GM15510 (cell line): ENCODE measurements around the gene IZUMO4.

Experiments
- POLR2A ChIP-seq: IDR thresholded peaks from 3 replicates; pipeline ENCODE4 v1.6.1; 2011; ENCODE audit warnings: borderline replicate concordance; ENCODE audit not compliant: insufficient read length; ENCODE audit errors: extremely low read depth

The IZUMO4 gene

DNA sequence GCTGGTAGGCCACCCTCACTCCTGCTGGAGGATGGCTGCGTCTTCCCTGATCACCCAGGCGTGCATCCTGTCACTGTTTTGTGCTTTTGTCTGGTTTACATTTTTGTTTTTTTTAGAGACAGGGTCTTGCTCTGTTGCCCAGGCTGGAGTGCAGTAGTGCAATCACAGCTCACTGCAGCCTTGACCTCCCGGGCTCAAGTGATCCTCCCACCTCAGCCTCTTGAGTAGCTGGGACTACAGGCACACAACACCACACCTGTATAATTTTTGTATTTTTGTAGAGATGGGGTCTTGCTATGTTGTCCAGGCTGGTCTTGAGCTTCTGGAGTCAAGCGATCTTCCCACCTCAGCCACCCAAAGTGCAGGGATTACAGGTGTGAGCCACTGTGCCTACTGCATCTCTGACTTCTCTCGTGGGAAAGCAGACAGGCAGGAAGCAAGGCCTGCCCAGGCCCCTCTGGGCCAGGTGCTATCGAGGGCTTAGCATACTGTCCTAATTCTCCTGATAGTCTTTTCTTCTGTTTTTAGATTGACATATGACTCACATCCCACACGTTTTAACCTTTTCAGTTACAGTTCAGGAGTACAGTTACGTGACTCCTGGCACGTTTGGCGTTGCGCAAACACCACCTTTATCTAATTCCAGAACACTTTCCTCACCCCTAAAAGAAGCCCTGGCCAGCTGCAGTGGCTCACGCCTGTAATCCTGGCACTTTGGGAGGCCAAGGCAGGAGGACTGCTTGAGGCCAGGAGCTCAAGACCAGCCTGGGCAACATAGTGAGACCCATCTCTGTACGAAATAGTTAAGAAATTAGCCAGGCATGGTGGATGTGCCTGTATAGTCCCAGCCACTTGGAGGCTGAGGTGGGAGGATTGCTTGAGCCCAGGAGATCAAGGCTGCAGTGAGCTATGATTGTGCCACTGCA is 9.8 kb upstream of the IZUMO4 start:
- peak; percentile 26 for TF ChIP-seq POLR2A

DNA sequence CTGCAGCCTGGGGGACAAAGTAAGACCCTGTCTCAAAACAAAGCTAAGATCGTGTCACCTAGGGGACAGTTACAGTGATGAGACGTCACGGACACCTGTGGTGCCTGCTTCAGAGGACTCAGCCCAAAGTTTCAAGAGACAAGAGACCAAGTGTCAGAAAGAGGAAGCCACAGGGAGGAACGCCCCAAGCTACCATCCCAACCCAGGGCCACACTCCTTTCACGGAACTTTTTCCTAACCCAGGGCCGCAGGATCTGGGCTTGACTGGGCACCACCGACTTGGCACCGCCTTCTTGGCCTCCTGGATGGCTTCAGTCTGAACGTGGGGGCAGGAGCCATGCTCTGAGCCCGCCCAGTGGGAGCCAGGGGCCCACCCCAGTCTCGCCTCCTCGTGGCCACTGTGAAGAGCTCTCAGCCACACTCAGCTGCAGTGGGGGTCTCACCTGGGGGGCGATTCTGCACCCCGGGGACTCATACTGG is 9.1 kb upstream of the IZUMO4 start:
- TF ChIP-seq POLR2A = peak; percentile 43

DNA sequence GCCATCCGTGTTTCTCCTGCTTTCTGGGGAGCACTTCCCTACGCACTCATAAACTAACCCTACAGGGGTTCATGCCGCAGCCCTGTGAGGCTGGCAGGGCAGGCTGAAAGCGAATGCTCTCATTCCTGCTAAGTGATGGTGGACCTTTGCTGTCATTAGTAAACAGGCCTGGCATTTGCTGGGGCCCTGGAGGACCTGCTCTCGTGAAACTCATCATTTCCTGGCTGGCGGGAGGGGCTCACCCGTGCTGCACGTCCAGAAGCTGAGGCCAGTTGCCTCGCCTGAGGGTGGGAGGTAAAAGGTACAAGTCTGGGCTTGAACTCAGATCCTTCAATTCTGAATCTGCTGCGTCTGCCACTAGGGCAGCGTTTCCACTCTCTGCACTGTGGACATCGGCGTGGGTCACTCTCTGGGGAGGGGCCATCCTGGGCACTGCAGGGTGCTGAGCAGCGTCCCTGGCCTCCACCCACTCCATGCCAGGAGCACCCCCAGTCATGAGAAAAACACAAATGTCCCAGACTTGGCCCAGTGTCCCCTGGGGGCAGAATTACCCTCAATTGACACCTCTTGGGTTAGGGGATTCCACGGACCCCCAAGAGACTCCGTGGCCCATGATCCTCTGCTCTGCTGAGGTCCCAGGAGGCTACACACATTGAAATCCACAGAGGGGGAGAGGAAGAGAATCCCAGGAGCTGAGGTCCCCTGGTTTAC is 7.6 kb upstream of the IZUMO4 start:
- peak; percentile 42 for TF ChIP-seq POLR2A

DNA sequence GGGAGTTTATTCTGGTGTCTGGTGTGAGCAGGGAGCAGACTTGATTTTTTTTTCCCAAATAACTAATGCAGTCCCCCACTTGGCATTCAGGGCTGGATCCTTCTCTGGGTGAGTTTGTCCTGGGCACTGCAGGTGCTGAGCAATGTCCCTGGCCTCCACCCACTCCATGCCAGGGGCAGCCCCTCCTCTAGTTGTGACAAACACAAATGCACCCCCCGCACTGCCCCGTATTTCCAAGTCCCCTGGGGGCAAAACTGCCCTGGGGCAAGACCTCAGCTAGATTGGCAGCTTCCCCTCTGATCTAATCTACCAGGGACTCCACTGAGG is 7.0 kb upstream of the IZUMO4 start:
- peak; percentile 3 for TF ChIP-seq POLR2A

DNA sequence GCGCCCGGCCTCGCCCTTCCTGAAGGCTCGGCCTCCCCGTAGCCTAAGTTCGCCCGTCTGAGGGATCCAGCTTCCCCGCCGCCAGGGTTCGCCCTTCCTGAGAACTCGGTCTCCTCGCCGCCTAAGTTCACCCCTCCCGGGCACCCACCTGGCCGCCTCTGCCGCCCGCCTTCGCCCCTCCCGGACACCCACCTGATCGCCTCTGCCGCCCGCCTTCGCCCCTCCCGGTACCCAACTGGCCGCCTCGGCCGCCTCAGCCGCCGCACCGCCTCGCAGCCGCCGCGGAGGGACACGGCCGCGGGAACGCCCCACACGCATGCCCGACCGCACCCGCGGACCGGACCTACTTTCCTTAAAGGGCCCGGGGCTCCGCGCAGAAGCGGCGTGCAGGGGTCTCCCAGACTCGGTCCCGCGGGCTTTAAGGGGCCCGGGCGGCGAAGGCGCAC is 658 bp upstream of the IZUMO4 start, which contains the start of gene MOB3A:
TSS of gene MOB3A (minus strand) at position 293 of the 446 bp plus-strand sequence. CDS start 17,766 bp downstream, outside the sequence.
- TF ChIP-seq POLR2A = peak; percentile 73

DNA sequence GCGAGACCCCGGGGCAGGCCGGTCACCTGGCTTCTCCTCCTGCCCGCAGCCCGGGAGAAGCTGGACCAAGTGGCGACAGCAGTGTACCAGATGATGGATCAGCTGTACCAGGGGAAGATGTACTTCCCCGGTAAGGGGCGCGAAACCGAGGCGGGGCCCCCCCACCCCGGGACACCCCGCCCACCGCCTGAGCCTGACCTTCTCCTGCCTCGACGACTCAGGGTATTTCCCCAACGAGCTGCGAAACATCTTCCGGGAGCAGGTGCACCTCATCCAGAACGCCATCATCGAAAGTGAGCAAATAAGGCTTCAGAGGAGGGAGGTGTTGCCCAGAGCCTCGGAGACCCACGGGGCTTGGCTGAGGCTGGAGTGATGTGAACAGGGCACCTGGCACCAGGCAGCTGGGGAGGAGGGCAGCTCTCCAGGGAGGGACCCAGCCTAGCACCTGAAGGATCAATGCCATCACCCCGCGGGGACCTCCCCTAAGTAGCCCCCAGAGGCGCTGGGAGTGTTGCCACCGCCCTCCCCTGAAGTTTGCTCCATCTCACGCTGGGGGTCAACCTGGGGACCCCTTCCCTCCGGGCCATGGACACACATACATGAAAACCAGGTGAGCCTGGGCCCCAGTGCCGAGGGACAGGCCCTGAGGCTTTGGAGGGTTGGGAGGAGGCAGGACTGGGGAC is 629 bp downstream of the IZUMO4 start:
- TF ChIP-seq POLR2A = no peak

DNA sequence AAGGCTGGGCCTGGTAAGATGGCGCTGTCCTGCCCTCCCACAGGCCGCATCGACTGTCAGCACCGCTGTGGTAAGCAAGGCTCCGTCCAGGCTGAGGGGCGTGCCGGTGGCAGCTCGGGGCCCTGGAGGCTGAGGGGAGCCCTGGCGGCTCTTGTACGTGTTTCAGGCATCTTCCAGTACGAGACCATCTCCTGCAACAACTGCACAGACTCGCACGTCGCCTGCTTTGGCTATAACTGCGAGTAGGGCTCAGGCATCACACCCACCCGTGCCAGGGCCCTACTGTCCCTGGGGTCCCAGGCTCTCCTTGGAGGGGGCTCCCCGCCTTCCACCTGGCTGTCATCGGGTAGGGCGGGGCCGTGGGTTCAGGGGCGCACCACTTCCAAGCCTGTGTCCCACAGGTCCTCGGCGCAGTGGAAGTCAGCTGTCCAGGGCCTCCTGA is 1.2 kb downstream of the IZUMO4 start:
- no peak for TF ChIP-seq POLR2A

DNA sequence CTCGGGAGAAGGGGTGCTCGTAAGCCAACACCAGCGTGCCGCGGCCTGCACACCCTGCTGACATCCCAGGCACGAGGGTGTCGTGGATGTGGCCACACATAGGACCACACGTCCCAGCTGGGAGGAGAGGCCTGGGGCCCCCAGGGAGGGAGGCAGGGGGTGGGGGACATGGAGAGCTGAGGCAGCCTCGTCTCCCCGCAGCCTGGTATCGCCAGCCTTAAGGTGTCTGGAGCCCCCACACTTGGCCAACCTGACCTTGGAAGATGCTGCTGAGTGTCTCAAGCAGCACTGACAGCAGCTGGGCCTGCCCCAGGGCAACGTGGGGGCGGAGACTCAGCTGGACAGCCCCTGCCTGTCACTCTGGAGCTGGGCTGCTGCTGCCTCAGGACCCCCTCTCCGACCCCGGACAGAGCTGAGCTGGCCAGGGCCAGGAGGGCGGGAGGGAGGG is 2.4 kb downstream of the IZUMO4 start:
- TF ChIP-seq POLR2A = no peak

DNA sequence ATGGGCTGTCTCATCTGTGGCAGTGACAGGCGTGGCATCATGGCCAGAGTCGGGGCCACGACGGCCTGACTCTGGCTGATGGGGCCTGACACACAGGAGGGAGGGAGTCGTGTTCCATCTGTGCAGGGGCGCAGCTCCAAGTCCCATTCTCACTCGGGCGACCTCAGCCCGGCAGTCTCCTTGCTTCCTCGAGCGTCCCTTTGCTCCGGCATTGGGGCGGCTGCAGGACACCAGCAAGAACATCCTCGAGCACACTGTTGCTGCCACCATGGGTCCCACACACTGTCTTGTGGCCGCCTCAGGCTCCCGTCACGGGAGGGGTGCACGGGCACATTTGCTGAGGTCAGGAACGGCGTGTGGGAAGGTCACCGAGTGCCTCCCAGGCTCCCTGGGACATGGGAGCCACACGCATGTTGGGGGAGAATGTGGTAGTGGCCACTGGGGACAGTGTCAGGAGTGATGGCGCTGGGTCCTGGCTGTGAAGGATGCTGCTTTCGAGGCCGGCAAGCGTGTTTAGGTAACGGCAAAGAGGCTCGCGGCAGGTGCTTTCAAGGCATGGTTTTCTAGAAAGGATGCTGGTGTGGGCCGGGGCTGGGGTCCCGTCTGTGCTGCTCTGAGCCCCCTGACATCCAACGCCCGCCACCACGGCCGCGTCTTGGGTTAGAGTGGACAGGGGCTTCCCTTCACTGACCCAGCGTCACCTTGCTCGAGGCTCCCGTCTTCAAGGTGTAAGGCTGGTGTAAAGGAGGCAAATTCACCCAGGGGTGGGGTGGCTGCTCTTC is 3.4 kb downstream of the IZUMO4 start:
- no peak for TF ChIP-seq POLR2A

DNA sequence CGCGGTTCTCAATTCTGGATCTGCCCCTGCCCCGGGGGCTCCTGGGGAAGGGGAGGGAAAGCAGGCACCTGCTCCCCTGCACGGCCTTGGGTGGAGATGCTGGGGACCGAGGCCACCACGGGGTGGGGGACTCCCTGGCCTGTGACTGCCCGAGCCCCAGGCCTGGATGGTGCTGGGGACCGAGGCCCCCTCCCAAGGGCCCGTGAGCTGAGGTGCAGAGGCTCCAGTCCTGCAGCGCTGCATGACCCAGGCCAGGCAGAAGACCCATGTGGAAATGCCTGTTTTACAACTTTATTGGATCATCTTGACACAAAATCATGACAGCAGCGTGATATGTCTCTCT is 4.0 kb downstream of the IZUMO4 start:
- no peak for TF ChIP-seq POLR2A

DNA sequence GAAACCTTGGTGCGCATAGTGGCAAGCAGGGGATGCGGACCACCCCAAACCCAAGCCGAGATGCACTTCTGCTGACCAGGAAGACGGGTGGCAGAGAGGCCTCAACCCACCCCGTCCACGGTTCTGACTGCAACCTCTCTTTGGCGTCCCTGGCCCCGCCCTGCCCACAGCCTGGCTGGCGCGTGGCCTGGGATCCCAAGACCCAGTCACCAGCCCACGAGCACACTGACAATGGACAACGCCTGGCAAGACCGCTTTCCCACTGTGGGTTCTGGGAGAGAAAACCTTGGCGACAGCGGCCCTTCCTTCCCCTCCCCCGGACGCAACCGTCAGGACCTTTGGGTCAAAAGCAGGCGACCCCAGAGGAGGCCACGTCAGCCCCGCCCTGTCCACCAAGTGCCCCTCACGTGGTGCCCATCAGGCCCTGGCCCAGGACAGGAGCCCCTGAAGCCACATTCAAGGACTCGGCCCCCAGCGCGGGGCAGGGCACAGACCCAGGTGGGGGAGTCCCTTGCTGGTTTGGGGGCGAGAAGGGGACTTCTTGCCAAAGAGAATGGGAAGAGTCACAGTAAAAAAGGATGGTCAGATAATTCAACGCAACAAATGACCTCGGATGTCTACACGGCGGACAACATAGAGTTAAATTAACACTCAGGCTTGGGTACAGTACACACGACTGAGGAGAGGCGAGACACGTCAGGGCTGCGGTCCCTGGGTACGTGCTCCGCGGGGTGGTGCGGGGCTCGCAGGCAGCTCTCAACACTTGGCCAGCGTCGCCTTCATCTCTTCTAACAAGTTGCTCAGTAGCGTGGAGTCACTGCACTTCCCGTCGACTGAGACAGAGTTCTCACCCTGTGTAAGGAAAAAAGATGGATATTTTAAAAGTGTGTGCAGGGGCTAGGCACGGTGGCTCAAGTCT is 5.0 kb downstream of the IZUMO4 start:
- no peak for TF ChIP-seq POLR2A

DNA sequence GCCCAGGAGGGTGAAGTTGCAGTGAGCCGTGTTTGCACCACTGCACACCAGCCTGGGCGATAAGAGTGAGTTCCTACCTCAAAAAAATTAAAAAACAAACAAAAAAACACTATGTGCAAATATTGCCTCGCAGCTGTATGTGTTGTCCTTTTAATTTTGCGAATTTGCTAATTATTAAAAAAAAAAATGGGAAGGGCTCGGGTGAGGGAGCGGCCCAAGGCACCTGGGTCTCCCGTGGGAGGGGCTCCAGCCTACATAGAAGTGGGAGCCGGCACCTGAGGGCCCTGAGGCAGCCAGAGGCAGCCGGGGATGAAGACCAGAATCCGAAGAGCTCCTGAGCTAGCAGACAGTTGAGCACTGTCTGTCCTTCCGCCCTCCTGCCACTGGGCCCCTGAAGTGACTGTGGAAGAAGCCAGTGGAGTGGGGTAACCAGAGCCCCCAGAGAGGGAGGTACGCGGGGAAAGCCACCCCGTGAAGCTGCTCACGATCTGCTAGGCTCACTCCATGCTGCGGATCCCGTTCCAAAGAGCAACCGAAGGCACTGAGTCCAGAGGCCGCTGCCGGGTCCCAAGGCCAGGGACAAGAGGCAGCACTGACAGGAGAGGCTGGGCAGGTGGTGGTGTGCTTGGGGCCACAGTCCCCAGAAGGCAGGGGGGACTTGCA is 6.5 kb downstream of the IZUMO4 start:
- no peak for TF ChIP-seq POLR2A
